Cardiac septum (tissue), 1 donor: ENCODE data around the gene MED13L. TPM values are rescaled to one million over a fixed set of nuclear protein-coding genes. Genes with fewer than 3 reads are reported as not detected.

ENCODE experiments used
- DNase-seq: peaks from one replicate; pipeline ENCODE4 v3.0.0-alpha.2; 2020; ENCODE audit warnings: low spot score
- intact Hi-C: fragments of 100-400 bp; cut with DNase I; formaldehyde crosslinking; loops from one replicate; pipeline ENCODE4 v1.14.0; 2022
- total RNA-seq: library from RNA; stranded (reverse); fragmentation: NEBNext Ultra II Directional; extraction: Animal tissue kit (Norgen Biotek cat#: 25700); gene quantifications from one replicate; pipeline ENCODE4 v1.2.1, GENCODE V29; 2021
- donor health status: DM: no; HTN: no; CAD: no.

Gene MED13L
- total RNA-seq, 1 donor from 2014 or later: 74.5 TPM

- no peak for DNase-seq
- intact Hi-C loops: no loop called here
Measured at GRCh38 chr12:116087962-116088361, 189.5 kb downstream of the MED13L start.

- intact Hi-C loops: no loop called here
- DNase-seq: no peak
Measured at GRCh38 chr12:116087399-116087798, 190.1 kb downstream of the MED13L start.

GRCh38 chr12:116080415-116080814 is 197.1 kb downstream of the MED13L start:
- intact Hi-C loops: no loop called here
- no peak for DNase-seq

- intact Hi-C loops: no loop called here
- DNase-seq: no peak
Measured at GRCh38 chr12:116078396-116078795, 199.1 kb downstream of the MED13L start.

- DNase-seq: no peak
- intact Hi-C loops: no loop called here
Measured at GRCh38 chr12:116077431-116077830, 200.1 kb downstream of the MED13L start.

GRCh38 chr12:116076399-116076798 is 201.1 kb downstream of the MED13L start:
- intact Hi-C loops: no loop called here

GRCh38 chr12:116074686-116075085 is 202.8 kb downstream of the MED13L start:
- no peak for DNase-seq
- intact Hi-C loops: no loop called here

More at GRCh38 chr12:116076399-116076798, 201.1 kb downstream of the MED13L start:
- DNase-seq: no peak

GRCh38 chr12:116071555-116072230 is 205.8 kb downstream of the MED13L start:
- intact Hi-C loops: no loop called here
- DNase-seq: no peak

GRCh38 chr12:116070444-116070843 is 207.0 kb downstream of the MED13L start:
- DNase-seq: no peak
- intact Hi-C loops: no loop called here

GRCh38 chr12:116069943-116070342 is 207.6 kb downstream of the MED13L start:
- DNase-seq: no peak
- intact Hi-C loops: no loop called here

- DNase-seq: no peak
- intact Hi-C loops: no loop called here
Measured at GRCh38 chr12:116068853-116069252, 208.6 kb downstream of the MED13L start.

GRCh38 chr12:116068371-116068770 is 209.1 kb downstream of the MED13L start:
- no peak for DNase-seq
- intact Hi-C loops: no loop called here

- intact Hi-C loops: no loop called here
- no peak for DNase-seq
Measured at GRCh38 chr12:116067892-116068291, 209.6 kb downstream of the MED13L start.

GRCh38 chr12:116066381-116067230 is 210.9 kb downstream of the MED13L start:
- intact Hi-C loops: no loop called here
- no peak for DNase-seq

- intact Hi-C loops: no loop called here
Measured at GRCh38 chr12:116065606-116066005, 211.9 kb downstream of the MED13L start.

GRCh38 chr12:116064493-116064892 is 213.0 kb downstream of the MED13L start:
- no peak for DNase-seq
- intact Hi-C loops: no loop called here

More at GRCh38 chr12:116065606-116066005, 211.9 kb downstream of the MED13L start:
- no peak for DNase-seq

- intact Hi-C loops: no loop called here
- DNase-seq: no peak
Measured at GRCh38 chr12:116062698-116063097, 214.8 kb downstream of the MED13L start.

GRCh38 chr12:116060764-116061163 is 216.7 kb downstream of the MED13L start:
- intact Hi-C loops: no loop called here
- no peak for DNase-seq

GRCh38 chr12:116059904-116060303 is 217.6 kb downstream of the MED13L start:
- intact Hi-C loops: no loop called here

GRCh38 chr12:116058574-116058973 is 218.9 kb downstream of the MED13L start:
- DNase-seq: no peak

More at GRCh38 chr12:116059904-116060303, 217.6 kb downstream of the MED13L start:
- DNase-seq: no peak

GRCh38 chr12:116057356-116057755 is 220.1 kb downstream of the MED13L start:
- no peak for DNase-seq
- intact Hi-C loops: no loop called here

More at GRCh38 chr12:116058574-116058973, 218.9 kb downstream of the MED13L start:
- intact Hi-C loops: no loop called here
